Spleen (tissue), 11 donors: ENCODE data around the gene RIN2. TPM values are rescaled to one million over a fixed set of nuclear protein-coding genes. Genes with fewer than 3 reads are reported as not detected.

Experiments used
- DNase-seq: peaks from one replicate; pipeline ENCODE4 v3.0.0-alpha.2; 2020
- H3K27ac ChIP-seq, 8 donors: fragments of 200-600 bp; sonication (generic) in 7 of 8; 1 replicate in 4 of 8; 2 replicates in 4 of 8; pipeline versions ENCODE4 v1.5.0 to v1.8.0; 2016 to 2021; ENCODE audit warnings: inconsistent platforms in 4 of 8, mild to moderate bottlenecking in 4 of 8, moderate library complexity in 1 of 8
- H3K27me3 ChIP-seq, 7 donors: fragments of 200-600 bp; sonication (generic) in 6 of 7; replicated peaks in 1 of 7; 1 replicate in 4 of 7; 2 replicates in 3 of 7; pipeline versions ENCODE4 v1.5.0 to v1.8.0; 2016 to 2021; ENCODE audit warnings: inconsistent platforms in 3 of 7, mild to moderate bottlenecking in 1 of 7
- H3K36me3 ChIP-seq, 6 donors: fragments of 200-600 bp; sonication (generic) in 5 of 6; 1 replicate in 4 of 6; 2 replicates in 2 of 6; pipeline versions ENCODE4 v1.5.0 to v1.8.0; 2016 to 2021; ENCODE audit warnings: inconsistent platforms in 2 of 6
- H3K4me1 ChIP-seq, 6 donors: fragments of 200-600 bp; sonication (generic) in 5 of 6; 1 replicate in 3 of 6; 2 replicates in 3 of 6; pipeline versions ENCODE4 v1.5.0 to v1.8.0; 2016 to 2021; ENCODE audit warnings: inconsistent platforms in 3 of 6
- H3K4me3 ChIP-seq, 8 donors: fragments of 200-600 bp; sonication (generic) in 7 of 8; 1 replicate in 4 of 8; 2 replicates in 4 of 8; pipeline versions ENCODE4 v1.5.0 to v1.8.0; 2016 to 2021; ENCODE audit warnings: inconsistent platforms in 4 of 8, mild to moderate bottlenecking in 4 of 8, moderate library complexity in 2 of 8
- H3K9me3 ChIP-seq, 8 donors: fragments of 200-600 bp; sonication (generic) in 7 of 8; 1 replicate in 4 of 8; 2 replicates in 4 of 8; pipeline versions ENCODE4 v1.5.0 to v1.8.0; 2016 to 2021; ENCODE audit warnings: inconsistent platforms in 4 of 8
- CTCF ChIP-seq, 11 experiments: fragments of 200-600 bp in 7 of 11; fragments of 450-650 bp in 4 of 11; sonication (generic) in 4 of 11; IDR thresholded peaks in 8 of 11; conservative IDR thresholded peaks in 3 of 11; 1 replicate in 7 of 11; 2 replicates in 4 of 11; pipeline versions ENCODE4 v1.4.0 to v1.8.0; 2016 to 2021; ENCODE audit warnings: antibody characterized with exemption in 11 of 11, inconsistent platforms in 4 of 11, mild to moderate bottlenecking in 1 of 11
- POLR2A ChIP-seq, 3 donors: fragments of 450-650 bp; IDR thresholded peaks; one replicate each; pipeline ENCODE4 v1.5.1; 2017; ENCODE audit warnings: antibody characterized with exemption in 3 of 3, mild to moderate bottlenecking in 1 of 3
- POLR2AphosphoS5 ChIP-seq, 3 donors: sonication (generic); formaldehyde crosslinking; IDR thresholded peaks; one replicate each; pipeline ENCODE4 v1.5.1; 2017; ENCODE audit warnings: antibody characterized with exemption in 3 of 3
- WGBS, 5 donors: extraction: QIAGEN DNeasy Blood & Tissue Kit in 3 of 5; methylation state at CpG; one replicate each; pipeline versions ENCODE4 v1.1.5 to v1.1.7; 2013 to 2018; 5-methylcytosine and 5-hydroxymethylcytosine counted together
- intact Hi-C: fragments of 100-400 bp; cut with DNase I; formaldehyde crosslinking; loops from one replicate; pipeline ENCODE4 v1.15.0; 2023; ENCODE audit warnings: low total_unique reads
- polyA plus RNA-seq, 3 donors: library from polyadenylated mRNA; stranded (reverse); fragments of 200-250 nt; gene quantifications; one replicate each; pipeline ENCODE4 v1.2.1, GENCODE V29; 2013
- total RNA-seq, 7 donors: library from RNA; depleted of rRNA in 3 of 7; stranded (reverse); fragments of >200 nt in 3 of 7; fragmentation: NEBNext Ultra II Directional in 4 of 7; extraction: Animal tissue kit (Norgen Biotek cat#: 25700) in 4 of 7; gene quantifications; one replicate each; pipeline versions ENCODE4 v1.1.0 to v1.2.1, GENCODE V29; 2016 to 2021
- donor health status: healthy with polysubstance abuse.
- donor health status: DM: no; HTN: no; CAD: no; lungs with moderate emphysema.
- donor health status: DM: no; HTN: no; CAD: no.
- donor health status: Bipolar disorder and iron deficiency.
- donor health status: healthy.
- donor health status: DM: no; HTN: no; CAD: no.
- donor health status: DM: yes; HTN: yes; CAD: no.

RIN2 gene
- total and polyA plus RNA-seq, 10 donors: 4.8 to 135 (median 64.0) TPM

GRCh38 chr20:19738951-19739350 is 19.1 kb upstream of the RIN2 start:
- no peak overlapping the region for H3K4me3 ChIP-seq
- WGBS, 5 donors: 91 to 95% (median 93%) methylated on average over 5 of the region's 5 CpGs
- H3K27ac ChIP-seq: no peak overlapping the region
- TF ChIP-seq POLR2AphosphoS5 (IDR thresholded peaks at IDR 0.05): no peak
- TF ChIP-seq POLR2A (IDR thresholded peaks at IDR 0.05): no peak
- TF ChIP-seq CTCF (IDR thresholded peaks at IDR 0.05 in 8 of 11, conservative IDR thresholded peaks at IDR 0.05 in 3 of 11): no peak
- intact Hi-C loops: no loop called here
- no peaks in the 10 kb centered on the region for H3K36me3 ChIP-seq
- peaks cover 0 to 21% (median 8%) of the 10 kb centered on the region in 6 donors for H3K4me1 ChIP-seq
- no peak for DNase-seq
- H3K27me3 ChIP-seq: peaks cover 0 to 3% (median 0%) of the 10 kb centered on the region in 7 donors
- H3K9me3 ChIP-seq: no peaks in the 10 kb centered on the region

- H3K27ac ChIP-seq: no peak overlapping the region
- WGBS, 5 donors: 88 to 96% (median 92%) methylated on average over 10 of the region's 10 CpGs
Measured at GRCh38 chr20:19739351-19739750, 18.7 kb upstream of the RIN2 start.

GRCh38 chr20:19740512-19740911 is 17.5 kb upstream of the RIN2 start:
- WGBS, 5 donors: 55 to 90% (median 81%) methylated on average over 3 of the region's 3 CpGs
- Histone ChIP-seq H3K4me1 (peaks cover 0 to 13% (median 3%) of the 10 kb centered on the region in 6 donors), H3K27me3 (peaks cover 0 to 3% (median 0%) of the 10 kb centered on the region in 7 donors), H3K4me3 (no peak overlapping the region), H3K9me3 (peaks cover 0 to 6% (median 2%) of the 10 kb centered on the region in 8 donors), H3K36me3 (no peaks in the 10 kb centered on the region), H3K27ac (no peak overlapping the region)
- no peak for TF ChIP-seq CTCF (IDR thresholded peaks at IDR 0.05 in 8 of 11, conservative IDR thresholded peaks at IDR 0.05 in 3 of 11)
- intact Hi-C loops: no loop called here
- no peak for DNase-seq

More at GRCh38 chr20:19739351-19739750, 18.7 kb upstream of the RIN2 start:
- intact Hi-C loops: no loop called here
- no peaks in the 10 kb centered on the region for H3K9me3 ChIP-seq
- no peaks in the 10 kb centered on the region for H3K36me3 ChIP-seq
- H3K27me3 ChIP-seq: peaks cover 0 to 3% (median 0%) of the 10 kb centered on the region in 7 donors
- no peak for TF ChIP-seq POLR2AphosphoS5 (IDR thresholded peaks at IDR 0.05)
- no peak for TF ChIP-seq POLR2A (IDR thresholded peaks at IDR 0.05)
- TF ChIP-seq CTCF (IDR thresholded peaks at IDR 0.05 in 8 of 11, conservative IDR thresholded peaks at IDR 0.05 in 3 of 11): no peak
- H3K4me3 ChIP-seq: no peak overlapping the region
- no peak for DNase-seq
- peaks cover 0 to 21% (median 8%) of the 10 kb centered on the region in 6 donors for H3K4me1 ChIP-seq

- Histone ChIP-seq H3K36me3 (no peaks in the 10 kb centered on the region), H3K4me1 (no peaks in the 10 kb centered on the region), H3K9me3 (peaks cover 0 to 12% (median 4%) of the 10 kb centered on the region in 8 donors), H3K4me3 (no peak overlapping the region), H3K27me3 (peaks cover 0 to 3% (median 0%) of the 10 kb centered on the region in 7 donors), H3K27ac (no peak overlapping the region)
- TF ChIP-seq POLR2AphosphoS5 (IDR thresholded peaks at IDR 0.05): no peak
- no peak for TF ChIP-seq POLR2A (IDR thresholded peaks at IDR 0.05)
- no peak for TF ChIP-seq CTCF (IDR thresholded peaks at IDR 0.05 in 8 of 11, conservative IDR thresholded peaks at IDR 0.05 in 3 of 11)
- intact Hi-C loops: no loop called here
- no peak for DNase-seq
- 84 to 97% (median 95%) methylated on average over 2 of the region's 2 CpGs for WGBS, 5 donors
Measured at GRCh38 chr20:19741924-19742323, 16.1 kb upstream of the RIN2 start.
